CD4-positive, alpha-beta memory T cell (primary cell): ENCODE results near the gene SLC1A2. TPM values are rescaled to one million over a fixed set of nuclear protein-coding genes. Genes with fewer than 3 reads are reported as not detected.
A peak's percentile ranks its signal among the peaks of the same experiment; 100 is the strongest.

Source experiments
- CTCF ChIA-PET: fragments of 350-600 bp; sonication (Branson Sonifier 250); formaldehyde crosslinking; loops from one replicate; lab custom pipeline; 2021; ENCODE audit warnings: inconsistent platforms; ENCODE audit not compliant: partially characterized antibody; lab: Charles Lee
- POLR2A ChIA-PET: fragments of 350-600 bp; sonication (Branson Sonifier 250); formaldehyde crosslinking; loops from one replicate; lab custom pipeline; 2021; ENCODE audit not compliant: partially characterized antibody; lab: Charles Lee
- DNase-seq, 5 donors: peaks; one replicate each; pipeline versions ENCODE4 v3.0.0 to v3.0.0-alpha.2; 2020 to 2022; ENCODE audit warnings: mixed read lengths in 1 of 5
- H3K27ac ChIP-seq: one replicate; pipeline ENCODE4 v1.7.0; 2013; ENCODE audit warnings: low read depth, low read length
- H3K27me3 ChIP-seq: 2 replicates; pipeline ENCODE4 v1.7.0; 2013; ENCODE audit warnings: mild to moderate bottlenecking, low read length, moderate library complexity; ENCODE audit not compliant: insufficient read depth
- H3K36me3 ChIP-seq: 2 replicates; pipeline ENCODE4 v1.7.0; 2013; ENCODE audit warnings: mild to moderate bottlenecking, low read length, moderate library complexity; ENCODE audit not compliant: insufficient read depth
- H3K4me1 ChIP-seq: 2 replicates; pipeline ENCODE4 v1.7.0; 2013; ENCODE audit warnings: mild to moderate bottlenecking, low read length, moderate library complexity; ENCODE audit not compliant: insufficient read depth
- H3K4me3 ChIP-seq, 2 donors: one replicate each; pipeline ENCODE4 v1.7.0; 2013; ENCODE audit warnings: low read length in 2 of 2, mild to moderate bottlenecking in 1 of 2
- H3K9me3 ChIP-seq, 2 donors: one replicate each; pipeline ENCODE4 v1.7.0; 2013; ENCODE audit warnings: low read length in 2 of 2, control low read depth in 1 of 2; ENCODE audit not compliant: control insufficient read depth in 1 of 2
- H3K27ac Mint-ChIP-seq, 7 donors: one replicate each; pipeline ENCODE4 v1.8.0; 2020 to 2021; ENCODE audit warnings: mixed read lengths in 7 of 7, mild to moderate bottlenecking in 6 of 7, inconsistent platforms in 3 of 7, moderate library complexity in 3 of 7
- H3K27me3 Mint-ChIP-seq, 2 donors: one replicate each; pipeline ENCODE4 v1.8.0; 2020 to 2021; ENCODE audit warnings: mixed read lengths in 2 of 2
- H3K36me3 Mint-ChIP-seq, 2 donors: one replicate each; pipeline ENCODE4 v1.8.0; 2020 to 2021; ENCODE audit warnings: mixed read lengths in 2 of 2, inconsistent platforms in 1 of 2, mild to moderate bottlenecking in 1 of 2
- H3K4me1 Mint-ChIP-seq, 4 donors: one replicate each; pipeline ENCODE4 v1.8.0; 2020 to 2021; ENCODE audit warnings: mixed read lengths in 4 of 4, mild to moderate bottlenecking in 1 of 4
- H3K4me3 Mint-ChIP-seq, 8 donors: one replicate each; pipeline ENCODE4 v1.8.0; 2020 to 2021; ENCODE audit warnings: mixed read lengths in 8 of 8, mild to moderate bottlenecking in 7 of 8, moderate library complexity in 6 of 8, inconsistent platforms in 3 of 8
- H3K9me3 Mint-ChIP-seq, 8 donors: one replicate each; pipeline ENCODE4 v1.8.0; 2020 to 2021; ENCODE audit warnings: mixed read lengths in 8 of 8, mild to moderate bottlenecking in 5 of 8, inconsistent platforms in 3 of 8, moderate library complexity in 1 of 8
- intact Hi-C: fragments of 100-400 bp; cut with micrococcal nuclease; formaldehyde crosslinking; loops from one replicate; pipeline ENCODE4 v1.15.1; 2023
- polyA plus RNA-seq, 2 donors: library from polyadenylated mRNA; unstranded; fragments of 300-500 nt; fragmentation: Illumina TruSeq; gene quantifications; one replicate each; pipeline ENCODE4 v1.2.3, GENCODE V29; 2021
- total RNA-seq, 2 experiments: library from RNA; stranded (reverse); gene quantifications; one replicate each; pipeline ENCODE4 v1.2.3, GENCODE V29; 2021

Gene SLC1A2
- total and polyA plus RNA-seq, 4 experiments from 2014 or later, result 0.08 to 0.25 (median 0.11) TPM

- Mint-ChIP-seq H3K9me3 (peaks cover 0 to 5% (median 0%) of the 10 kb centered on the region in 8 donors), H3K4me1 (peaks cover 37 to 81% (median 51%) of the 10 kb centered on the region in 4 donors), H3K4me3 (peak overlapping the region in 2 of 8 donors; percentile 22 to 48), H3K36me3 (no peaks in the 10 kb centered on the region), H3K27me3 (no peaks in the 10 kb centered on the region), H3K27ac (peak overlapping the region in 3 of 7 donors; percentile 35 to 65 (median 60))
- Histone ChIP-seq H3K27me3 (no peaks in the 10 kb centered on the region), H3K36me3 (no peaks in the 10 kb centered on the region), H3K27ac (no peak overlapping the region), H3K4me1 (peaks cover 55% of the 10 kb centered on the region), H3K4me3 (no peak overlapping the region), H3K9me3 (no peaks in the 10 kb centered on the region)
- DNase-seq, result no peak
- ChIA-PET CTCF (interaction anchor here (1.5 to 1.7 kb wide), 2 partner anchors 9 to 15 kb away, joined by 3 to 5 read pairs; no protein-coding TSS in a partner anchor), POLR2A (interaction anchor here (0.5 to 4.9 kb wide), 4 partner anchors 14 to 1284 kb away, joined by 3 to 30 read pairs (median 3); no protein-coding TSS in a partner anchor)
- intact Hi-C loops, result no loop called here
These were observed 72.7 kb downstream of the SLC1A2 start for GRCh38 chr11:35346472-35347156.

DNA sequence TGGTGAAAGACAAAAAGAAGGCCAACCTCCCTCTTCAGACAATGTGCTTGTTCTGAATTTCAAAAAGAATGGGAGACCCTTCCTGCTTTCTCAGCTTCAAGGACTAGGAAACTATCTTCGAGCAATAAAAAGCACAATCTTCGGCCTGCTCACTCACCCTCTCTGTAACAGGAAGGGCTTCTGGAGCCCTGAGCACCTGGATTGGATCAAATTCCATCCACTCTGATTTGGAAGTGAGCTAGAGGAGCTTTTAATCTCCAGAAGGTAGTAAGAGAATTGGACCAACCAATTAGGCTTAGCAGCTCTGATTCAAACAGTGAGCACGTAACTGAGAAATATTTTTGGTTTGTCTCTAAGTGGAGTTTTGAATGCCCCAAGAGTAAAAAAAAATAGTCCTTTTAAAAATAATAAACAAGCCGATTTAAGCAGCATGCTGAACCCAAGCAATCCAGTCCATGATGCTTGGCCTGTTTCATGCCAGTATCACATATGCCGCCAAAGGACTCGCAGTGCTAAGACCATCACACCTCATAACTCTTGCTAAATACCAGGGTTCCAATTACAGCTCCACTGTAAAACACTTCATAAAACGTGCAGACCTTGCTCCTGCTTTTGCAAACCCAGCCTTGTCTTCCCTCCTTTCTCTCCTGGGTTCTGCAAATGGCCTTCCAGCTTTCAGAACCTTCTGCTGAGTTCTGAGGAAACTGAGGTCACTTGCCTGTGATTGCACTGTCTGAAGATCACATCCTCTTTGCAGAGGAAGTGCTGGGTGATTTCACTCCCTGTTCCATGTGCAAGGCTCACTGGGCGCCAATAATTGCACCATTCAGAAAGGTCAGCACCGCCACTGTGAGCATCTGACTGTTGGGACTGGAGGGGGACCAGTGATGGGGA, 74.4 kb downstream of the SLC1A2 start:
- Mint-ChIP-seq H3K36me3 (no peaks in the 10 kb centered on the region), H3K9me3 (peaks cover 0 to 5% (median 0%) of the 10 kb centered on the region in 8 donors), H3K27me3 (no peaks in the 10 kb centered on the region), H3K4me3 (peak overlapping the region in 2 of 8 donors; percentile 17 to 18), H3K27ac (peak overlapping the region in 1 of 7 donors; percentile 86), H3K4me1 (peaks cover 35 to 74% (median 47%) of the 10 kb centered on the region in 4 donors)
- ChIA-PET POLR2A (interaction anchor here (1.5 kb wide), 1 partner anchor 15 kb away, joined by 3 read pairs; no protein-coding TSS in a partner anchor), CTCF (interaction anchor here (1.5 kb wide), 1 partner anchor 8 kb away, joined by 3 read pairs; no protein-coding TSS in a partner anchor)
- DNase-seq, result no peak
- Histone ChIP-seq H3K36me3 (no peaks in the 10 kb centered on the region), H3K4me1 (peaks cover 52% of the 10 kb centered on the region), H3K27ac (no peak overlapping the region), H3K27me3 (no peaks in the 10 kb centered on the region), H3K4me3 (no peak overlapping the region), H3K9me3 (no peaks in the 10 kb centered on the region)
- intact Hi-C loops, result no loop called here

- no peak overlapping the region for H3K27ac ChIP-seq
These were observed 76.2 kb downstream of the SLC1A2 start for GRCh38 chr11:35343033-35343598.

DNA sequence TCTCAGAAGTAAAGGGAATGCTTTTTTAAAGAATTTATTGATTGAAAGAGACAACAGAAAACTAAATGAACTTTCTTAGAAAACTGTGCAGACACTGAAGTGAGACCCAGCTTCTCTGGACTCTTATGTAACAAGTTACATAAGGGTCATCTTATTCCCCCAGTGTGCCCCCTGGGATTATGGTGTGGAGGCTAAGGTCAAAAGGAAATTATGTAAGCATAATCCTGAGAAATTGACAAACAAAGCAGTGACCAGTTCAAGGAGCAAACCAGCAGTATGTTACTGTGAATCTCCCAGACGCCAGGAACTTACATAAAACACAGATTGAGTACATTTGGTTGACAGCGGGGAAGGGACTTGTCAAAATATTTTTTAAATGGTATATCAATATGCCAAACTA, 78.6 kb downstream of the SLC1A2 start:
- Mint-ChIP-seq H3K4me1 (peaks cover 19 to 40% (median 23%) of the 10 kb centered on the region in 4 donors), H3K9me3 (peaks cover 0 to 5% (median 0%) of the 10 kb centered on the region in 8 donors), H3K36me3 (no peaks in the 10 kb centered on the region), H3K4me3 (no peak overlapping the region), H3K27ac (no peak overlapping the region), H3K27me3 (peaks cover 0 to 2% of the 10 kb centered on the region in 2 donors)
- intact Hi-C loops, result no loop called here
- ChIA-PET CTCF (interaction anchor here (0.7 to 0.9 kb wide), 2 partner anchors 11 to 50 kb away, joined by 3 to 4 read pairs; no protein-coding TSS in a partner anchor), POLR2A (interaction anchor here (1.2 to 1.3 kb wide), 2 partner anchors 8 to 105 kb away, joined by 4 to 7 read pairs; no protein-coding TSS in a partner anchor)
- H3K27ac ChIP-seq, result no peak overlapping the region
- peaks cover 32% of the 10 kb centered on the region for H3K4me1 ChIP-seq
- no peak overlapping the region for H3K4me3 ChIP-seq
- DNase-seq, result no peak
- no peaks in the 10 kb centered on the region for H3K27me3 ChIP-seq
- no peaks in the 10 kb centered on the region for H3K36me3 ChIP-seq
- no peaks in the 10 kb centered on the region for H3K9me3 ChIP-seq

More at GRCh38 chr11:35343033-35343598, 76.2 kb downstream of the SLC1A2 start:
- Mint-ChIP-seq H3K36me3 (no peaks in the 10 kb centered on the region), H3K4me1 (peaks cover 22 to 56% (median 32%) of the 10 kb centered on the region in 4 donors), H3K9me3 (peaks cover 0 to 7% (median 0%) of the 10 kb centered on the region in 8 donors), H3K4me3 (peak overlapping the region in 7 of 8 donors; percentile 21 to 74 (median 63)), H3K27me3 (peaks cover 0 to 2% of the 10 kb centered on the region in 2 donors), H3K27ac (peak overlapping the region; percentile 68 to 89 (median 83))
- Histone ChIP-seq H3K36me3 (no peaks in the 10 kb centered on the region), H3K4me1 (peaks cover 35% of the 10 kb centered on the region), H3K9me3 (no peaks in the 10 kb centered on the region), H3K27me3 (no peaks in the 10 kb centered on the region), H3K4me3 (no peak overlapping the region)
- intact Hi-C loops, result no loop called here
- ChIA-PET CTCF (no interaction called here), POLR2A (interaction anchor here (1.0 kb wide), 1 partner anchor 344 kb away, joined by 3 read pairs; no protein-coding TSS in a partner anchor)
- peak; percentile 40 to 70 (median 49) for DNase-seq

- peaks cover 0 to 5% (median 0%) of the 10 kb centered on the region in 8 donors for H3K9me3 Mint-ChIP-seq
- no peak overlapping the region for H3K4me3 Mint-ChIP-seq
- peaks cover 0 to 2% of the 10 kb centered on the region in 2 donors for H3K27me3 Mint-ChIP-seq
- POLR2A ChIA-PET, result interaction anchor here (1.2 to 1.3 kb wide), 2 partner anchors 9 to 104 kb away, joined by 4 to 7 read pairs; no protein-coding TSS in a partner anchor
- no peaks in the 10 kb centered on the region for H3K27me3 ChIP-seq
- H3K4me1 ChIP-seq, result peaks cover 28% of the 10 kb centered on the region
- intact Hi-C loops, result no loop called here
- no peak overlapping the region for H3K27ac ChIP-seq
- CTCF ChIA-PET, result interaction anchor here (0.7 to 1.0 kb wide), 3 partner anchors 10 to 50 kb away, joined by 3 to 4 read pairs (median 4); no protein-coding TSS in a partner anchor
- H3K36me3 Mint-ChIP-seq, result no peaks in the 10 kb centered on the region
- H3K4me1 Mint-ChIP-seq, result peaks cover 16 to 35% (median 20%) of the 10 kb centered on the region in 4 donors
- DNase-seq, result no peak
- H3K36me3 ChIP-seq, result no peaks in the 10 kb centered on the region
- H3K27ac Mint-ChIP-seq, result no peak overlapping the region
- no peak overlapping the region for H3K4me3 ChIP-seq
- H3K9me3 ChIP-seq, result no peaks in the 10 kb centered on the region
These were observed 79.3 kb downstream of the SLC1A2 start for GRCh38 chr11:35340071-35340470.

- Mint-ChIP-seq H3K27ac (no peak overlapping the region), H3K36me3 (no peaks in the 10 kb centered on the region), H3K4me1 (peaks cover 16 to 34% (median 23%) of the 10 kb centered on the region in 4 donors), H3K9me3 (peaks cover 0 to 4% (median 0%) of the 10 kb centered on the region in 8 donors), H3K4me3 (no peak overlapping the region), H3K27me3 (peaks cover 0 to 2% of the 10 kb centered on the region in 2 donors)
- CTCF ChIA-PET, result interaction anchor here (0.9 to 1.4 kb wide), 4 partner anchors 11 to 101 kb away, joined by 3 to 9 read pairs (median 3); no protein-coding TSS in a partner anchor
- Histone ChIP-seq H3K27me3 (no peaks in the 10 kb centered on the region), H3K4me1 (peaks cover 25% of the 10 kb centered on the region), H3K27ac (no peak overlapping the region), H3K9me3 (no peaks in the 10 kb centered on the region), H3K4me3 (no peak overlapping the region), H3K36me3 (no peaks in the 10 kb centered on the region)
- intact Hi-C loops, result no loop called here
- POLR2A ChIA-PET, result interaction anchor here (0.7 kb wide), 1 partner anchor 9 kb away, joined by 3 read pairs; no protein-coding TSS in a partner anchor
- no peak for DNase-seq
These were observed 80.4 kb downstream of the SLC1A2 start for GRCh38 chr11:35338921-35339320.
